IMR-90 (cell line): Measurements from ENCODE around the gene ARHGEF12. TPM values are rescaled to one million over a fixed set of nuclear protein-coding genes. Genes with fewer than 3 reads are reported as not detected.

Source experiments
- ATAC-seq: fragments of 200-7000 bp; cut with Tn5 transposase; 2 replicates; pipeline ENCODE4 v1.9.1; 2020; ENCODE audit warnings: low read depth, mild to moderate bottlenecking, moderate library complexity
- BruUV-seq: library from RNA; stranded (reverse); fragments of 400-500 nt; replicated peaks from 2 replicates; lab custom pipeline; 2021; lab: Mats Ljungman, UMichigan
- CTCF ChIA-PET: fragments of 300-600 bp; formaldehyde crosslinking; extraction: SDS; loops from one replicate; lab custom pipeline; 2021; ENCODE audit warnings: antibody characterized with exemption; lab: Yijun Ruan, JAX
- POLR2A ChIA-PET: fragments of 300-600 bp; sonication (Branson Sonifier 250); formaldehyde crosslinking; loops from one replicate; lab custom pipeline; 2022; ENCODE audit warnings: antibody characterized with exemption; ENCODE audit not compliant: unreplicated experiment; lab: Charles Lee
- DNase-seq: peaks from one replicate; pipeline ENCODE4 v3.0.0; 2013
- H2AFZ ChIP-seq: replicated peaks from 2 replicates; pipeline ENCODE3; 2013; ENCODE audit warnings: low read length, mild to moderate bottlenecking; ENCODE audit not compliant: poor library complexity
- H2AK5ac ChIP-seq: 2 replicates; pipeline ENCODE4 v1.6.1; 2013; ENCODE audit warnings: low read depth, low read length, inconsistent platforms
- H2AK9ac ChIP-seq: replicated peaks from 2 replicates; pipeline ENCODE3; 2013; ENCODE audit warnings: mild to moderate bottlenecking, low read depth, low read length, moderate library complexity; ENCODE audit not compliant: poor library complexity
- H2BK120ac ChIP-seq: 2 replicates; pipeline ENCODE4 v1.6.1; 2013; ENCODE audit warnings: low read depth, low read length, inconsistent platforms
- H2BK15ac ChIP-seq: 3 replicates; pipeline ENCODE4 v1.6.1; 2013; ENCODE audit warnings: low read depth, low read length, inconsistent platforms
- H2BK20ac ChIP-seq: 2 replicates; pipeline ENCODE4 v1.6.1; 2013; ENCODE audit warnings: low read depth, mild to moderate bottlenecking, inconsistent platforms, low read length, moderate library complexity
- H2BK5ac ChIP-seq: 2 replicates; pipeline ENCODE4 v1.6.1; 2013; ENCODE audit warnings: mild to moderate bottlenecking, low read depth, low read length, inconsistent platforms; ENCODE audit not compliant: poor library complexity, severe bottlenecking
- H3K14ac ChIP-seq: replicated peaks from 2 replicates; pipeline ENCODE4 v1.6.1; 2013; ENCODE audit warnings: low read depth, low read length, inconsistent platforms
- H3K18ac ChIP-seq: 2 replicates; pipeline ENCODE4 v1.6.1; 2013; ENCODE audit warnings: low read depth, low read length, control low read depth
- H3K23ac ChIP-seq: 2 replicates; pipeline ENCODE4 v1.6.1; 2013; ENCODE audit warnings: low read depth, low read length, inconsistent platforms
- H3K27ac ChIP-seq: 2 replicates; pipeline ENCODE4 v1.5.1; 2013; ENCODE audit warnings: mild to moderate bottlenecking, control low read depth, low read length; ENCODE audit not compliant: insufficient read depth
- H3K27me3 ChIP-seq: 2 replicates; pipeline ENCODE4 v1.6.1; 2013; ENCODE audit warnings: low read length; ENCODE audit not compliant: control insufficient read depth, insufficient read depth
- H3K36me3 ChIP-seq: 2 replicates; pipeline ENCODE4 v1.6.1; 2013; ENCODE audit warnings: low read length, mixed read lengths; ENCODE audit not compliant: control insufficient read depth, insufficient read depth
- H3K4ac ChIP-seq: 2 replicates; pipeline ENCODE4 v1.6.1; 2013; ENCODE audit warnings: low read depth, low read length, inconsistent platforms
- H3K4me1 ChIP-seq: 2 replicates; pipeline ENCODE4 v1.6.1; 2013; ENCODE audit warnings: low read length, mixed read lengths; ENCODE audit not compliant: control insufficient read depth, insufficient read depth
- H3K4me2 ChIP-seq: 2 replicates; pipeline ENCODE4 v1.6.1; 2013; ENCODE audit warnings: low read depth, mild to moderate bottlenecking, control low read depth, low read length, moderate library complexity
- H3K4me3 ChIP-seq: 2 replicates; pipeline ENCODE4 v1.5.1; 2013; ENCODE audit warnings: low read depth, mild to moderate bottlenecking, control low read depth, low read length, moderate library complexity; ENCODE audit not compliant: insufficient read depth
- H3K56ac ChIP-seq: 2 replicates; pipeline ENCODE4 v1.6.1; 2013; ENCODE audit warnings: low read length, inconsistent platforms; ENCODE audit not compliant: insufficient read depth; ENCODE audit errors: extremely low read depth
- H3K79me1 ChIP-seq, 2 experiments: 2 replicates each; pipeline ENCODE4 v1.6.1; 2013; ENCODE audit warnings: low read length in 2 of 2, inconsistent platforms in 1 of 2, low read depth in 1 of 2
- H3K9ac ChIP-seq: 2 replicates; pipeline ENCODE4 v1.6.1; 2013; ENCODE audit warnings: low read depth, low read length, control low read depth
- H3K9me1 ChIP-seq: 2 replicates; pipeline ENCODE4 v1.6.1; 2013; ENCODE audit warnings: low read length, inconsistent platforms; ENCODE audit not compliant: insufficient read depth
- H3K9me3 ChIP-seq: 2 replicates; pipeline ENCODE4 v1.6.1; 2013; ENCODE audit warnings: low read length; ENCODE audit not compliant: control insufficient read depth, insufficient read depth
- H4K20me1 ChIP-seq: 2 replicates; pipeline ENCODE4 v1.6.1; 2013; ENCODE audit warnings: low read length, inconsistent platforms; ENCODE audit not compliant: insufficient read depth
- H4K5ac ChIP-seq: 2 replicates; pipeline ENCODE4 v1.6.1; 2013; ENCODE audit warnings: mild to moderate bottlenecking, low read depth, low read length, control low read depth
- H4K8ac ChIP-seq, 2 experiments: 2 replicates each; pipeline ENCODE4 v1.6.1; 2013; ENCODE audit warnings: low read depth in 2 of 2, low read length in 2 of 2, control low read depth in 1 of 2, inconsistent platforms in 1 of 2
- H4K91ac ChIP-seq: 2 replicates; pipeline ENCODE4 v1.6.1; 2013; ENCODE audit warnings: low read depth, low read length, inconsistent platforms; ENCODE audit not compliant: insufficient read depth
- BHLHE40 ChIP-seq: fragments of 150-350 bp; IDR thresholded peaks from 2 replicates; pipeline ENCODE4 v1.6.1; 2016; ENCODE audit warnings: mild to moderate bottlenecking, low read depth, low read length
- CEBPB ChIP-seq: IDR thresholded peaks from 2 replicates; pipeline ENCODE4 v1.6.1; 2012; ENCODE audit warnings: low read depth, low read length, improper control_type of control experiment
- CHD1 ChIP-seq: IDR thresholded peaks from 2 replicates; pipeline ENCODE4 v1.6.1; 2012; ENCODE audit warnings: low read depth, low read length, improper control_type of control experiment
- FOS ChIP-seq: fragments of 150-350 bp; IDR thresholded peaks from 2 replicates; pipeline ENCODE4 v1.6.1; 2016; ENCODE audit warnings: low read depth, low read length
- MAFK ChIP-seq: IDR thresholded peaks from 2 replicates; pipeline ENCODE4 v1.6.1; 2012; ENCODE audit warnings: low read depth, low read length, improper control_type of control experiment
- MAZ ChIP-seq: IDR thresholded peaks from 2 replicates; pipeline ENCODE4 v1.6.1; 2012; ENCODE audit warnings: low read depth, mild to moderate bottlenecking, low read length, improper control_type of control experiment, moderate library complexity, borderline replicate concordance
- MXI1 ChIP-seq: IDR thresholded peaks from 2 replicates; pipeline ENCODE4 v1.6.1; 2012; ENCODE audit warnings: low read depth, mild to moderate bottlenecking, low read length, moderate library complexity, borderline replicate concordance
- NFE2L2 ChIP-seq: fragments of 150-350 bp; IDR thresholded peaks from 2 replicates; pipeline ENCODE4 v1.6.1; 2016; ENCODE audit warnings: low read depth, mild to moderate bottlenecking, low read length
- POLR2A ChIP-seq: IDR thresholded peaks from 2 replicates; pipeline ENCODE4 v1.6.1; 2012; ENCODE audit warnings: mild to moderate bottlenecking, low read depth, low read length
- RAD21 ChIP-seq: IDR thresholded peaks from 2 replicates; pipeline ENCODE4 v1.6.1; 2012; ENCODE audit warnings: low read length, improper control_type of control experiment
- RCOR1 ChIP-seq: IDR thresholded peaks from 2 replicates; pipeline ENCODE4 v1.6.1; 2012; ENCODE audit warnings: mild to moderate bottlenecking, low read length, improper control_type of control experiment; ENCODE audit not compliant: insufficient replicate concordance
- RFX5 ChIP-seq: IDR thresholded peaks from 2 replicates; pipeline ENCODE4 v1.8.0; 2012; ENCODE audit warnings: low read depth, mild to moderate bottlenecking, low read length, moderate library complexity
- SMC3 ChIP-seq: fragments of 150-350 bp; IDR thresholded peaks from 2 replicates; pipeline ENCODE4 v1.6.1; 2016; ENCODE audit warnings: low read depth, mild to moderate bottlenecking, antibody characterized with exemption, low read length, moderate library complexity
- WGBS, 2 experiments: methylation state at CpG; one replicate each; pipeline versions ENCODE4 v1.1.5 to v1.1.7; 2013; ENCODE audit warnings: missing lambda C conversion rate in 2 of 2; ENCODE audit not compliant: insufficient read length in 1 of 2; ENCODE audit errors: extremely low coverage in 2 of 2; 5-methylcytosine and 5-hydroxymethylcytosine counted together
- dilution Hi-C: fragments of 300-500 bp; cut with HindIII; formaldehyde crosslinking; loops from one replicate; pipeline ENCODE4 v1.14.3; 2018; ENCODE audit warnings: low sequenced_read_pairs; ENCODE audit not compliant: unreplicated experiment
- in situ Hi-C: fragments of 300-500 bp; cut with MboI; formaldehyde crosslinking; loops from 3 replicates; pipeline ENCODE4 v1.14.3; 2019; ENCODE audit warnings: low sequenced_read_pairs, inconsistent platforms, mixed read lengths
- intact Hi-C: fragments of 100-400 bp; cut with micrococcal nuclease; formaldehyde crosslinking; loops from 2 replicates; pipeline ENCODE4 v1.10.0; 2022
- polyA plus RNA-seq, 3 experiments: library from polyadenylated mRNA; depleted of rRNA; stranded (reverse); fragments of >200 nt; gene quantifications; 2 replicates each; pipeline ENCODE4 v1.2.3, GENCODE V29; 2012; ENCODE audit warnings: low replicate concordance in 1 of 3
- total RNA-seq: library from RNA; depleted of rRNA; stranded (reverse); fragments of >200 nt; gene quantifications from 2 replicates; pipeline ENCODE4 v1.2.3, GENCODE V29; 2012
- TF ChIP-seq, protein P1 (sequence below): conservative IDR thresholded peaks from 2 replicates; pipeline ENCODE4 v1.5.1; 2012; ENCODE audit warnings: mild to moderate bottlenecking, low read depth, low read length, improper control_type of control experiment
- TF ChIP-seq, protein P2 (sequence below): fragments of 150-350 bp; IDR thresholded peaks from 2 replicates; pipeline ENCODE4 v1.6.1; 2017; ENCODE audit warnings: mild to moderate bottlenecking, antibody characterized with exemption, low read length, low read depth
- TF ChIP-seq, protein P3 (sequence below): fragments of 150-350 bp; IDR thresholded peaks from 2 replicates; pipeline ENCODE4 v1.6.1; 2016; ENCODE audit warnings: low read depth, mild to moderate bottlenecking, low read length, moderate library complexity, borderline replicate concordance

ARHGEF12 gene
- total and polyA plus RNA-seq, 2 of the 4 experiments (the other 2 are of a cell fraction), result 25.5 to 115 TPM

- Histone ChIP-seq H2AK9ac (no peak overlapping the region), H3K23ac (no peak overlapping the region), H3K18ac (no peak overlapping the region), H4K5ac (no peak overlapping the region), H2BK20ac (no peak overlapping the region), H3K27ac (no peak overlapping the region), H3K27me3 (peaks cover 17% of the 10 kb centered on the region), H3K9ac (no peak overlapping the region), H2BK5ac (no peak overlapping the region), H3K4ac (no peak overlapping the region), H3K4me3 (no peak overlapping the region), H3K79me1 (no peaks in the 10 kb centered on the region), H3K4me2 (no peak overlapping the region), H3K56ac (no peak overlapping the region), H3K4me1 (peaks cover 6% of the 10 kb centered on the region; the same call in 1 of the 2 replicates), H3K36me3 (no peaks in the 10 kb centered on the region), H4K20me1 (no peaks in the 10 kb centered on the region), H2AFZ (no peak overlapping the region), H3K9me1 (peaks cover 13% of the 10 kb centered on the region; the same call in 1 of the 2 replicates), H2BK120ac (no peak overlapping the region), H2AK5ac (no peak overlapping the region), H3K9me3 (no peaks in the 10 kb centered on the region), H4K8ac (no peak overlapping the region), H4K91ac (no peak overlapping the region), H2BK15ac (no peak overlapping the region), H3K14ac (no peak overlapping the region)
- no peak for ATAC-seq
- dilution Hi-C loops (no loop called here), intact Hi-C loops (no loop called here), in situ Hi-C loops (loop anchor here (25.0 kb wide), 1 partner anchor 376 kb away; no protein-coding TSS in a partner anchor)
- ChIA-PET POLR2A (no interaction called here), CTCF (no interaction called here)
- no peak for TF ChIP-seq MXI1
- TF ChIP-seq CEBPB, result no peak
- TF ChIP-seq, protein P1, sequence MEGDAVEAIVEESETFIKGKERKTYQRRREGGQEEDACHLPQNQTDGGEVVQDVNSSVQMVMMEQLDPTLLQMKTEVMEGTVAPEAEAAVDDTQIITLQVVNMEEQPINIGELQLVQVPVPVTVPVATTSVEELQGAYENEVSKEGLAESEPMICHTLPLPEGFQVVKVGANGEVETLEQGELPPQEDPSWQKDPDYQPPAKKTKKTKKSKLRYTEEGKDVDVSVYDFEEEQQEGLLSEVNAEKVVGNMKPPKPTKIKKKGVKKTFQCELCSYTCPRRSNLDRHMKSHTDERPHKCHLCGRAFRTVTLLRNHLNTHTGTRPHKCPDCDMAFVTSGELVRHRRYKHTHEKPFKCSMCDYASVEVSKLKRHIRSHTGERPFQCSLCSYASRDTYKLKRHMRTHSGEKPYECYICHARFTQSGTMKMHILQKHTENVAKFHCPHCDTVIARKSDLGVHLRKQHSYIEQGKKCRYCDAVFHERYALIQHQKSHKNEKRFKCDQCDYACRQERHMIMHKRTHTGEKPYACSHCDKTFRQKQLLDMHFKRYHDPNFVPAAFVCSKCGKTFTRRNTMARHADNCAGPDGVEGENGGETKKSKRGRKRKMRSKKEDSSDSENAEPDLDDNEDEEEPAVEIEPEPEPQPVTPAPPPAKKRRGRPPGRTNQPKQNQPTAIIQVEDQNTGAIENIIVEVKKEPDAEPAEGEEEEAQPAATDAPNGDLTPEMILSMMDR, result no peak
- no peak for TF ChIP-seq MAFK
- TF ChIP-seq SMC3, result no peak
- TF ChIP-seq BHLHE40, result no peak
- no peak for TF ChIP-seq POLR2A
- TF ChIP-seq, protein P2, sequence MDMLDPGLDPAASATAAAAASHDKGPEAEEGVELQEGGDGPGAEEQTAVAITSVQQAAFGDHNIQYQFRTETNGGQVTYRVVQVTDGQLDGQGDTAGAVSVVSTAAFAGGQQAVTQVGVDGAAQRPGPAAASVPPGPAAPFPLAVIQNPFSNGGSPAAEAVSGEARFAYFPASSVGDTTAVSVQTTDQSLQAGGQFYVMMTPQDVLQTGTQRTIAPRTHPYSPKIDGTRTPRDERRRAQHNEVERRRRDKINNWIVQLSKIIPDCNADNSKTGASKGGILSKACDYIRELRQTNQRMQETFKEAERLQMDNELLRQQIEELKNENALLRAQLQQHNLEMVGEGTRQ, result no peak
- TF ChIP-seq NFE2L2, result no peak
- TF ChIP-seq RCOR1, result no peak
- TF ChIP-seq, protein P3, sequence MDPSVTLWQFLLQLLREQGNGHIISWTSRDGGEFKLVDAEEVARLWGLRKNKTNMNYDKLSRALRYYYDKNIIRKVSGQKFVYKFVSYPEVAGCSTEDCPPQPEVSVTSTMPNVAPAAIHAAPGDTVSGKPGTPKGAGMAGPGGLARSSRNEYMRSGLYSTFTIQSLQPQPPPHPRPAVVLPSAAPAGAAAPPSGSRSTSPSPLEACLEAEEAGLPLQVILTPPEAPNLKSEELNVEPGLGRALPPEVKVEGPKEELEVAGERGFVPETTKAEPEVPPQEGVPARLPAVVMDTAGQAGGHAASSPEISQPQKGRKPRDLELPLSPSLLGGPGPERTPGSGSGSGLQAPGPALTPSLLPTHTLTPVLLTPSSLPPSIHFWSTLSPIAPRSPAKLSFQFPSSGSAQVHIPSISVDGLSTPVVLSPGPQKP, result no peak
- TF ChIP-seq CHD1, result no peak
- no peak for TF ChIP-seq FOS
- TF ChIP-seq MAZ, result no peak
- no peak for TF ChIP-seq RFX5
- no peak for TF ChIP-seq RAD21
- no peak for DNase-seq
- BruUV-seq, result no TSS peak
- 71% methylated on average over 3 of the region's 3 CpGs; no CpG with 5 or more reads in 1 of the 2 experiments for WGBS, 2 experiments
Measured at GRCh38 chr11:120310870-120311269, 25.3 kb upstream of the ARHGEF12 start.
